Activated CD8-positive, alpha-beta memory T cell treated with anti-CD3 and anti-CD28 coated beads for 1 hour (primary cell): ENCODE data around the gene RBM28.

Experiments
- DNase-seq, 2 donors: peaks; one replicate each; pipeline ENCODE4 v3.0.0-alpha.2; 2020; ENCODE audit warnings: low read depth in 1 of 2; ENCODE audit errors: extremely low read depth in 1 of 2

Gene RBM28

DNA sequence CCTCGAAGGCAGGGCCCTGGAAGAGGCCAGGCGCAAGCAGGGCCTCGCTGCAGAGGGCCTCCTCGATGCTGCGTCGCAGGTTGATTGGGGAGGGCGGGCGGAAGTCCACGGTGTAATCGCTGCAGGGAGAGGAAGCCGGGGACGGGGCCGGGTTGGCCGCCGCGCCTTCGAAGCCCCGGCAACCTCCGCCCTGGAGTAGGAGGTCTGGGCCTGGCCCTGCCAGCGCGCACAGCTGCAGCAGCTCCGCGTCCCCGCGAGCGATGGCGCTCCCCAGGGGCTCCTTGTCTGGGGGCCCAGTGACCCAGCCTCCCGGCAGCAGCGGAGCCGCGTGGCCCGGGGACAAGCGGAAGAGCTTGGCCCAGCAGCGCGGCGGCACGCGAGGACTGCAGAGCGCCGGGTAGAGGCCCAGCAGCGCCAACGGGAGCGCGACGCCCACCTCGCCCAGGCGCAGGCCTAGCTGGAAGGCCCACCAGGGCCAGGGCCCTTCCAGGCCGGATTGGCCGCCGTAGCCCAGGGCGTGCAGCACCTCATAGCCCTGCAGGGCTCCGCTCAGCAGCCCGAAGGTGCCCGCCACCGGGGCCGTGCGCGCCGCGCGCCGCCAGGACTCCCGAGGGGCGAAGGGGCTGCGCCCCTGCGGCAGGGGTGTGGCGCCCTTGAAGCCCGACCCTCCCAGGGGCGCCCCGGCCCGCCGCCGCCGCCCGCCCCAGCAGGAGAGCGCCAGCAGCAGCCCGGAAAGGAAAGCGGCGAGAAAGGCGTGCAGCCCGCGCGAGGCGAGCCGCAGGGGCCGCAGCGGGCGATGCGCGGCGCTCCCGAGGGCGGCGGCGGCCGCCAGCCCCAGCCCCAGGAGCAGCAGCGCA, 7.8 kb upstream of the RBM28 start:
- no peak for DNase-seq

DNA sequence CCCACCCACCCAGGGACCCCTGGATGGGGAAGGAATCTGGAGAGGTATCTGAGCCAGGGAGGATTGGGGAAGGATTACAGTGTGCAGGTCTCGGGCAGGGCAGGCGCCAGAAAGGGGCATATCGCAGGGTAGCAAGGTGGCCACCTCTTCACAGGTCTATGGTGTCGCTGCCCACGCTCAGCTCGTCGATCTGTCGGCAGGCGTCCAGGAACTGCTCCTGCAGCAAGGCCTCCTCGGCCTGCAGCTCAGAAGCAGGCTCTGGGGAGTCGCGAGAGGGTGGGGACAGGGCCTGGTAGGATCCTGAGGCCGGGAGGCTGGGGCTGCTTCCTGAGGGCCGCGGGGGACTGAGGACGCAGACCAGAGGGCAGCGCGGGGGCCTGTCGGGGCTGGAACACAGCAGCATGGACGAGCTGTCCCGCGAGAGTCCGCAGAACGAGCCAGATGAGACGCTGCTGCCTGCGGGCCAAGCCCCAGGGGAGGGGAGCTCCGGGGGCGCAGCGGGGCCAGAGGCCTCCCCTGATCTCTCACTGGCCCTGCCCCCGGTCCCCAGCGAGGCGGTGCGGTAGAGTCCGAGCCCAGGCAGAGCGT, 7.1 kb upstream of the RBM28 start:
- DNase-seq = no peak

DNA sequence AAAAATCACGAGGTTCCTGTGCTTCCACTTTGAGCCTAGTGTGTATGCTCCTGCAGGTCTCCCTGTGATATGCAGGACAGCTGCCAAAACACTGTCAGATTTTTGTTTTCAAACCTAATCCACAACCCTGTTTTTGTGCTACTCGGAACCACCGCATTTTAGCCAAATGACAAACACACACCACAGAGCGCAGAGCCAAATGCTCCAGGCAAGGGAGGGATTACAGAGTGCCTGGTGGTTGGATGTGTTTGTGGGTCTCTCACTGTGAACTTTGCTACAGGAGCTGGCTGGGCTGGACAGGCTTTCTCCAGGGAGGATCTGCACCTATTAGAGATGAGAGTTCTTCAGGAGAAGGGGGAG, 5.7 kb upstream of the RBM28 start:
- DNase-seq = no peak

DNA sequence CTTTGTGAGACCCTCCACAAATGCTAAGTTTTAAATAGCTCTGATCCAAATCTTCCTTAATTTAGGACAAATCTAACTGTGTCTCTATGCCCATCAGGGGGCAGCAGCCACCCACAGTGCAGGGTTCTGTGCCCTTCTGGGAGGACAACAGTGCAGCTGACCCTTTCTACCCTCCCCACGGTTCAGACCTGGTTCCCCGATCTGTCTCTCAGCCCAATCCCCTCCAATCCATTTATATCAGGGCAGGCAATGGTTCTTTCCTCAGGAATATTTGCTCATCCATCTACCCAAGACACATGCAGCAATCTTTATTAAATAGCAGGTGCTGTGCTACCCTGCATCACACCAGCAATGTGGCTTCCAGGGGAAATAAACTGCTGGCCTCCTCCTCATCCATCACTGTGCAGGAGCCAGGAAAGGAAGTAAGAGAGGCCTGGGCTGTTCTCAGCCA, 4.0 kb upstream of the RBM28 start:
- DNase-seq = no peak

DNA sequence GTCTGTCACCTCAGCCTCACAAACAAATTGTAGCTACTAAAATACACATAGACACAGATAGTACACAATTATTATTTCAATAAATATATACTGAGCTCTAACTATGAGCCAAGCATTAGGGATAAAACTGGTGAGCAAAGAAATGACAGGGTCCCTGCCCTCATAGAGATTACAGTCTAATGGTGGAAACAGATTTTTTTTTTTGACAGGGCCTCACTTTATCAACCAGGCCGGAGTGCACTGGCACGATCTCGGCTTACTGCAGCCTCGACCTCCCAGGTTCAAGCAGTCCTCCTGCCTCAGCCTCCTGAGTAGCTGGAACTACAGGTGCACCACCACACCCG, 695 bp upstream of the RBM28 start:
- DNase-seq = no peak

DNA sequence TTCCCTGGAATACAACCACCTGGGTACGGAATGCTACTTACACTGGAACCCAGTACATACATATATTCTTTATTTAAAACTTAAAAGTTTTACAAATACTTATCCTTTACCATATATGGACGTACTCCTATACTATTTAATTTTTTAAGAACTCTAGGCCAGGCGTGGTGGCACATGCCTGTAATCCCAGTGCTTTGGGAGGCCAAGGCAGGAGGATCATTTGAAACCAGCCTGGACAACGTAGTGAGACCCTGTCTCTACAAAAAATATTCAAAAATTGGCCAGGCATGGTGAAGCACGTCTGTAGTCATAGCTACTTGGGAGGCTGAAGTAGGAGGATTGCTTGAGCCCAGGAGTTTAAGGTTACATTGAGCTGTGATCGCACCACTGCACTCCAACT, 2.0 kb downstream of the RBM28 start:
- DNase-seq = no peak

DNA sequence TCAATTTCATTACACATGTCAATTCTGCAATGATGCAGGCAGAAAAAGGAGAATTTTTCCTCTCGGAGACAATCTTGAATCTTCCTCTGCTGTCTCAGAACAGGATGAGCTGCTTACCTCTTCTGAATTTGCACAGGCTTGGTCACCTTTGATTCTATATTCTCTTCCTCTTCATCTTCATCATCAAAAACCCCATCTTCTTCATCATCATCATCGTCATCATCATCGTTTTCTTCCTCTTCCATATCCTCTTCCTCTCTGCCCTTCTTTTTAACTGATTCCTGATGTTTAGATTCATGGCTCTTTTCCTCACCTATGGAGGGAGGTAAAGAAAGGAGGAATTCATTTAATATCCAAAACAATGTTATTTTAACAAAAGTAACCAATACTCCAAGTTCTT, 8.0 kb downstream of the RBM28 start:
- DNase-seq = no peak

DNA sequence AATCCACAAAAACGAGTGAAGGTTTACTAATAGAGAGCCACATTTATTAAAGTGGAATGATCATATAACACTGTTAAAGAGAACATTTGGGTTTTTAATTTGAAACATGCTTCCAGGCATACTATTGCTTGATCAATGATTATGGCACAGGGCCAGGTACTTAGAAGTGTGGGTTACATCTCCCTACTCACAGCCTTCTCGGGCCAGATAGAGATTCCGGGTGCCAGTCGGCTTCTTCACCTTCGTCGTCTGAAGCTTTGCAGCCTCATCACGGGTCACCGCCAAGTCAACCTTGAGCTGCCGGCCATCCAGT, 19.4 kb downstream of the RBM28 start:
- DNase-seq = no peak

DNA sequence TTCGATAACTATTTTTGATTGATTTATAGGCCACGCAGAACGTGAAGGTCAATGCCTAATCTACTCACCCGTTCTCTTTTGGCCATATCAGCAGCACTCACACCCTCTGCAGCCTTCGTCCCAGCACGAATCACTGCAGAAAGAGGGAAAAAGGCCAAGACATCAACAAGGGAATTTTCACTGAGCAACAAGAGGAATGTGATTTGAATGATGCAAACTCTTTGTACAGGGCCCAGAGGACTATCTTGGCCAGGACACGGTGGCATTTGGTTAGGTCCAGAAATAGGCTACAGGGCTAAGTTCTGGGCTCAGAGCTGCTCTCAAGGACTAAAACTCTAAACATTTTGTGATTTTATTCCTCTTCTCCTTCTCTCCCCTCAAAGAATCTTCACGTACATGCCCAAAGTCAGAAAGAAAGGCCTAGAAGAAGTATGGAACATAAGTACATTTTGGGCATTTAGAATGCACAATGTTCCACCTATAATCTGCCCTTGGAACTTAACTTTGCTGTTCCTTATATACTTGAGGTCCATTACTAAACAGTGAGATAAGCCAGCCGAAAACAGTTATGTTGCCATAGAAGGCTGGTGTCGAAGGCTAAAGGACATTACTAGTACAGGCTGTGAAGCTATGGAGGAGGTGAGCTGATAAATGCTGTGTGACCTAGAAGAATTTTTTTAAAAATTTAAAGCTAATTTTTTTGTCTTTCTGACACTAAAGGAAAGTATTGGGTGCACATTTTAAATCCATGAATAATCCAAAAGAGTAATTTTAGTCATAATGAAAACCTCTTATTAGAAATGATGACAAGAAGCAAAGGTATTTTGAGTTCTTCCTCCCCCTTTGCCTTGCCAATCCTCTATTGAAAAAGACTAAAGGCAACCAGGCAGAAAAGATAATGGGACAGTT, 20.0 kb downstream of the RBM28 start:
- DNase-seq = no peak

DNA sequence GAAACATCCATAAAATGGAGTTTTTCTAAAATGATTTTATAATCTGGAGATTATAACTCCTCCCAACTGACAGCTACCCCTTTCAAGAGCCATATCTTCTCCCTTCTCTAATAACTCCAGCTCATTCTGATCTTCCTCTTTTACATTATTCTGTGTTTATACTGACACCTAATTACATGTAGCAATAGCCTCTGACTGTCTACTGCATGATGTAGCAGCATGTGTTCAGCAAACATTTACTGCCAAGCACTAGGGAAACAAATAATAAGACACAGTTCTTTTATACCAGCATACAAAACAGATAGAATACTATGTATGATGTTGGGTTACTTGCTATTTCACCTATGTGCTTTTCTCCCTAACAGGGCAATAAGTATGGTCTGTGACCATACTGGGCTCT, 20.7 kb downstream of the RBM28 start:
- no peak for DNase-seq

DNA sequence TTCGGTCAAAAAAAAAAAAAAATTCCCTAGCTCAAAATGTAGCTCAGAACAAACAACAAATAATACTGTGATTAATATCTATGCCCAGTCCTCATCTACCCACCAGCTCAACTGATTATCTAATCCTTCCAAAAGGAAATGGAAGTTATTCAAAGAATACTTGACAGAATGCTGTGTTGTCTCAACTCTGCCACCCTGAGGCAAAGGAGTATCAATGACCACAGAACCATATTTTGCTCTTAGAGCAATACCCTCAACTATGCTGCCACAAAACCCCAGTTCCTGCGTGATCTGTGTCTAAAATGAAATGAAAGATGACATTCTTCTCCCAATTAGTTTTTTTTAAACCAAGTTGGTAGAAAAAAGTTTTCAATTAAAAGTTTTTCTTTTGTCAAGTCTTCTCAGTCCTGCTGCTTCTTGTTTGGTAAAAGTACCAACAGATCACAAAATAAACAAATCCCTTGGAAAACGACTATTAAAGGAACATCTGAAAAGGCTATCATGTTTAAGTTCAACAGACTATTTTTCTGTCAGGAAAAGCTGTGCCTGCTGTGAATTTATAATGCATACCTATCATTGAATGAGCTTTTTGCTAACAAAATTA, 21.6 kb downstream of the RBM28 start:
- DNase-seq = no peak

DNA sequence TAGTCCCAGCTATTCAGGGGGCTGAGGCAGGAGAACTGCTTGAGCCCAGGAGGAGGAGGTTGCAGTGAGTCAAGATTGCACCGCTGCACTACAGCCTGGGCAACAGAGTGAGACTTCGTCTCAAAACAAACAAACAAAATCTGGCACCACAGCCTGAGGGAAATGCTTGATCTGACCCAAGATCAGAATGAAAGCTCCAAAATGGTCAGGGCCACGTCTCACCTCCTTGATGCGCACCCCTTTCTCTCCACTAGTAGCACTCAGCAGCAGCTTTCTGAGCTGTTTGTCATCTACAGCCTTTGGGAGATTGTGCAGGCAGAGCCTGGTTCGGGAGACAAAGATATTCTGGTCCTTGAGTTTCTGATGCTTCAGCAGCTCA, 22.7 kb downstream of the RBM28 start:
- no peak for DNase-seq

DNA sequence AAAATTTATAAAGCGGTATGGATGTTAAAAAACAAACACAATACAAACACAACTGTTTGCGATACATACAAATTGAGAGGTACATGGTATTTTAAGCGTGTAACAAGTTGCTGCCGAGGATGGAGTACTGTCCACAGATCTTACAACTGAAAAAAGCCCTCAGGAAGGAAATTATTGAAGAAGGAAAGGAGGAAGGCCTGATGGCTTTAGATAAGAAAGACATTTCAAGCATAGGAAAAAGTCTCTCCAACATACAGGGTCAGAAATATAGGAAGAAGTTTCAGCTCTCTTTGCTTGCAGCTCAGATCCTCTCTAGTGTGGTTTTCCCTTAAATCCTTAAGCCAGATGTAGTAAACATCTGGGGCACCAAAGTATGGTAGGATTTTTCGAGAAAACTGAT, 25.0 kb downstream of the RBM28 start:
- DNase-seq = no peak

DNA sequence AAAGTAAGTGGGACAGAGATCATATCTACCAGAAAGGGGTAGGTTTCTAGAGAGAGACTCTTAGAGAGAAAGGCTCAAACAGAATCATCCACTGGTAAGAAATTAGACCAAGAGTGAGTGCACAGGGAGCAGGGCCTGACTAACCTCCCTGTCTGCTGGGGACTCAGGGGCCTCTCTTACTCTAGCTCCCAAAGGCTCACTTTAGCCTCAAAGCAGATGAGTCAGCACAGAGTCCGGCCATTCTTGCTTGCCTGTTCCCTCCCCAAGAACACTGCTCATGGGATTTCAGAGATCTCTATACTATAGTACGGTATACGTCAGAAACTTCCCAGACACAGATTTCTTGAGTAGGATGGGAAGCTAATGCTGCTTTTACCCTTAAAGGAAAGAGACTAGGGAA, 32.7 kb downstream of the RBM28 start:
- DNase-seq = no peak

DNA sequence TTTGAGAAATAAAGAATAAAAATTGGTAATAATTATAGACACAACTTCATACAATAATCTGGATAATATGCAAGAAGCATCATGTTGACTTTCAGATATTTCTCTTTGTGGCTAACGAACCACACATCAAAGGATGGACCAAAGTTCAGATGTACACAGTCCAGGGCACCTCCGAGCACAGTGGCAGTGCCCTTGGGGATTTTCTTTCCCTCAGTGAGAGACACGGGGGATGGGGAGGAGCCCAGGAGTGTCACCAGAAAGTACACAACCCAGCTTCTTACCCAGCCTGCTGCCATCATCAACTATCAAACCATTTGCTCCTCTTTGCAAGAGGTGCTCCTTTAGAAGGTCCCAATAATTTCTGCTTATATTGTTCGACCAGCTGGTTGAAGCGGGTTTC, 33.2 kb downstream of the RBM28 start:
- no peak for DNase-seq

DNA sequence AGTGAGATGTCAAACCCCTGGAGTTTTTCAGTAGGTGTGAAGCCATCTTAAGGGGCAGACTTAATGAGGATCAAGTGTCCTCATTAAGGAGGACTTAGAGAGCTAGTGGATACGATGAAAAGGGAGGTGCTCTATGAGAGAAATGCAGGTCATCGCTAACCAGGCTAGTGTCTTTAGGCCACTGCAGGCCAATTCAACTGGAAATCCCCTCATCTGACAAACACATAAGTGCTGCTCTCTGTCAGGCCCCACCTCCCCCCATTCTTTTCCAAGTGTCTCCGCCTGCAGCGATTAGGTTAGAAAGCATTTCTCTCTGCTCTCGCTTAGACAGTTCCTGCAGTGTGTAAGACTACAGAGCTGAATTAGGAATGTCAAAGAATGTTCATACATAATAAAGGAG, 33.7 kb downstream of the RBM28 start:
- no peak for DNase-seq

DNA sequence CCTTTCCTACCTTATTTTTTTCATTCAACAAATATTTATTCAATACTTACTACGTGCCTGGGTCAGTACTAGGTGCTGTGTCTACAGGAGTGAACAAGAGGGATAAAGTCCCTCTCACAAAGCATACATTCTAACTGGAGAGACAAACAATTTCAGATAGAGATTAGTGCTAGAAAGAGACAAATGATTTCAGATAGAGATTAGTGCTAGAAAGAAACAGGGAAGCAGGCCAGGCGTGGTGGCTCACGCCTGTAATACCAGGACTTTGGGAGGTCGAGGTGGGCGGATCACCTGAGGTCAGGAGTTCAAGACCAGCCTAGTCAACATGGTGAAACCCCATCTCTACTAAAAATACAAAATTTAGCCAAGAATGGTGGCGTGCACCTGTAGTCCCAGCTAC, 34.6 kb downstream of the RBM28 start:
- DNase-seq = no peak

DNA sequence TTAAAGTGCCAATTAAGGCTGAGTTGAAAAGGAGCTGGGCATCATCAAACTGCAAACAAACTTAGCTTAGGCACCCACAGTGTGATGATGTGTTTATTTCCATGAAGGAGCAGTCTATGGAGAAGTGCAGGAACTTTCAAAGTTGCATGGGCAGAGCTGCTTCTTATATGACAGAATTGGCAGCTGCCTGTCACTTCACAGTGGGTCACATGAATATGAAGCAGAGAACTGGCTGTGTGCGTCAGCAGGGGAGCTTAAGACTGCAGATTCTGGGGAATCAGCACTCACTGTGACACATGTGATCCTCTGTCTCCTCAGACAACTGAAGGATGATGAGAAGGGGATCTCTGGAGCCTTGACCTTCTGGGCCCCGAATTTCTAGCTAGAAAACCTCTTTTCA, 36.6 kb downstream of the RBM28 start:
- no peak for DNase-seq

DNA sequence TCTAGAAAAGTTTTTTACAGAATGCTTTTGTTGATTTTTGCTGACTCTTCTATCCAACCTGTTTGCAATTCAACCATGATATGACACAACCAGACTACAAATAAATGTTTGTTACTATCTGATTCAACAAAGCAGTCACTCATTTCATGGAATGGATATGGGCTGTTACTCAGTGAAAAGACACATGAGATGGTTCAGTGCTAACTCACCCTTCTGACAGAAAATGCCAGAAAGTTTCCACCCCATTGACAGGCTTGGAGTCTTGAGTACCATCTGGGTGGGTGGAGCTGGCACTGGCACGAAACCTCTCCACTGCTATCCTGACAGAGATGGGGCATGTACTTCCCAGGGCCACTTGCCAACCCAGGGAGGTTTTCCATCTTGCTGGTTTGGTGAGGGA, 39.5 kb downstream of the RBM28 start:
- DNase-seq = no peak

DNA sequence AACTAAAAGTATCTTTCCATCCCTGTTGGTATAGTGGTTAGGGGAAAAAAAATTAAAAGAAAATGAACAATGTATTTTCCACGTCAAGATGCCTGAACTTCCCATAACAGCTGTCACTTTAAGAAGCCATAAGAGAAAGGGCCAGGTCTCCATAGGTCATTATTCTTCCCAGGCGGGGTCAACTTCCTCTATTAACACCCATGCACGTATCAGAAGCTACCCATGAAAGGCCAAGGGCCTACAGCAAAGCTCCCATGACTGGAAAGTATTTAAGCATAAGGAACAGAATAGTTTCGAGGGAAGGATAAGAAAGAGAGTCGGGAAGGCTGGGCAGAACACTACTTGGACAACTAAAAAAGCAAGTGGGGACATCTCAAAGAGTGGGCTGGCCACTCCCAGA, 40.1 kb downstream of the RBM28 start:
- DNase-seq = no peak

DNA sequence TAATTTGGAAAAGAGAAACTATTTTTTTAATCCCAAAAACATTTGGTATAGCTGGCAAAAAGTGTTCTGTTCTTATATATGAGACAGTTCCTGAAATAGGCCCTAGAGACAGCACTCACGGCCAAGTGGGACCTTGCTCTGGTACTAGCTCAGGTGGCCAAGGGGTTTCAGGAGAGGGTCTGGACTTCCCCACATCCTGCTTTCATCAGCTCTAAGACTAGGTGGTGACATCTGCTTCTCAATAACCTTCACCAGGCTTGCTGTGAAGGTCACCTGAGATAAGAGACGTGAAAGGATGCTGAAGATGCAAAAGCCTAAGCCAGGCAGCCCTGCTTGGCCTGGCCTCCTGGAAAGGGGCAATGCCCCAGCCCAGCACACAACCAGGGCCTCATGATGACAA, 40.6 kb downstream of the RBM28 start:
- DNase-seq = no peak

DNA sequence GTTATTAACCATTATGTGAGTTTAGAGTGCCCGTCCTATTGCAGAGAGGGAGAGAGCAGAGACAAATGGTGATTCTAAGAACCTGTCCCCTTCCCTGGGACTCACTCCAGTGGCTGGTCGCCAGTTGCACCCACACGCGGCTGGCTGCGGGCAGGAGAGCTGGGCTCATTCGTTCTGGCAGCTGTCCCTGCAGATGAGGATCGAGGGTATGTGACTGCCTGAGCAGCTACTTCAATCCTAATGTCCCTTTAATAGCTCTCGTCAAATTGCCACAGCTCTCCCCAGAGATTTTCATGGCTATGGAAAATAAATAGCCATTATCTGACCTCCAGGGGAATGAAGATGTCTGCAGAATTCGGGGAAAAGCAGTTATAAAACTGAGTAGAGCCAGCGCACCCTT, 41.6 kb downstream of the RBM28 start:
- DNase-seq = no peak
